ENCODE data around the gene SLC35F1. TPM values are rescaled to one million over a fixed set of nuclear protein-coding genes. Genes with fewer than 3 reads are reported as not detected.

The SLC35F1 gene
- total RNA-seq, 1 donor from 2014 or later: 0.30 TPM

- DNase-seq (no peak), ATAC-seq (no peak)
- no peak for TF ChIP-seq CTCF (IDR thresholded peaks at IDR 0.05)
- no peak overlapping the region for H3K4me3 ChIP-seq
- H3K27me3 ChIP-seq (ENCODE audit: low read depth): no peaks in the 10 kb centered on the region
- no peaks in the 10 kb centered on the region for H3K9me3 ChIP-seq
- intact Hi-C loops (cut with DNase I): no loop called here
- H3K36me3 ChIP-seq: no peaks in the 10 kb centered on the region
- H3K27ac ChIP-seq: no peak overlapping the region
- H3K4me1 ChIP-seq: peaks cover 8% of the 10 kb centered on the region
These were observed 378.7 kb downstream of the SLC35F1 start for GRCh38 chr6:118285791-118286190.

- intact Hi-C loops (cut with DNase I): no loop called here
- H3K4me1 ChIP-seq: peaks cover 8% of the 10 kb centered on the region
These were observed 381.5 kb downstream of the SLC35F1 start for GRCh38 chr6:118288355-118289124.

DNA sequence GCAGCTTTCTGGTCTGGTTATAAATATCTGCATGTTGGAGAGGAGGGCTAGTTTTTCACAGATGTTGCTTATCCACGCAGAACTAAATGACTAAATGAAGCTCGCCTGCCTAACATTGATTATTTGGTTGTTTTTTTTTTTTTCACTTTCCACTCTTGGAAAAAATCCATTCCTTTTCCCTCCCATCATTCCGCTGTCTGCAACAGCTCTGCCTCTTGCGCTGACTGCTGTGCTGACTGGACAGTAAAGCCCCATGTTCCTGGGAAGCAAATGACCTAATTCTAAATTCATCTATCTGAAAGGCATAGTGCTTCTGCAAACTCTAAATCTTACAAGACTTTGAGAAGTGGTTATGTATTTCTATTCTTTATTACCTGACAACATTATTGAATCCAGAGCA lies 385.5 kb downstream of the SLC35F1 start:
- DNase-seq: no peak
- Histone ChIP-seq H3K9me3 (no peaks in the 10 kb centered on the region), H3K27ac (no peak overlapping the region), H3K4me1 (peaks cover 6% of the 10 kb centered on the region), H3K36me3 (no peaks in the 10 kb centered on the region), H3K27me3 (ENCODE audit: low read depth) (no peaks in the 10 kb centered on the region), H3K4me3 (no peak overlapping the region)
- ATAC-seq: no peak
- intact Hi-C loops (cut with DNase I): no loop called here
- TF ChIP-seq CTCF (IDR thresholded peaks at IDR 0.05): no peak

More at GRCh38 chr6:118288355-118289124, 381.5 kb downstream of the SLC35F1 start:
- DNase-seq: no peak
- Histone ChIP-seq H3K27ac (no peak overlapping the region), H3K4me3 (no peak overlapping the region), H3K27me3 (ENCODE audit: low read depth) (no peaks in the 10 kb centered on the region), H3K9me3 (no peaks in the 10 kb centered on the region), H3K36me3 (no peaks in the 10 kb centered on the region)
- TF ChIP-seq CTCF (IDR thresholded peaks at IDR 0.05): no peak
- ATAC-seq: peak in 1 of 2 donors; percentile 58

GRCh38 chr6:118294906-118295305 lies 387.8 kb downstream of the SLC35F1 start:
- DNase-seq (no peak), ATAC-seq (no peak)
- Histone ChIP-seq H3K4me1 (no peaks in the 10 kb centered on the region), H3K36me3 (no peaks in the 10 kb centered on the region), H3K9me3 (no peaks in the 10 kb centered on the region), H3K27me3 (ENCODE audit: low read depth) (no peaks in the 10 kb centered on the region), H3K27ac (no peak overlapping the region), H3K4me3 (no peak overlapping the region)
- intact Hi-C loops (cut with DNase I): no loop called here
- no peak for TF ChIP-seq CTCF (IDR thresholded peaks at IDR 0.05)

DNA sequence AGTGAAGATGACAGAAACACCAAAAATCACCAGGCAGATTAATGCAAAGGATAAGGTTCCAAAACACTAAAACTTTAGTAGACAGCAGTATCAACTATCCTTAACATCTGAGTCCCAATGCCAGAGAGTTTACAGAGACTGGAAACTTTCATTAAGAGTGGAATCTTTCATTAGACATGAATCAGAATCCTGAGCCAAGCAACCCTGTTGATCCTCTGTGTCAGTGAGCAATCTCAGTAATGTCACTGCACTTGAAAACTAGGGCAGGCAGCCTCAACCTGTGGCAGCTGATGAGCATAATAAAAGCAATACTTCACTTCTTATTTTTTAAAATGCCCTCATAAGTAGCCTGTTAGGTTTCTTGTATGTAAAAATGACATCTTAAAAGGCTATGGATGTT lies 388.3 kb downstream of the SLC35F1 start:
- no peaks in the 10 kb centered on the region for H3K36me3 ChIP-seq
- DNase-seq: no peak
- TF ChIP-seq CTCF (IDR thresholded peaks at IDR 0.05): no peak
- no peaks in the 10 kb centered on the region for H3K9me3 ChIP-seq
- H3K4me1 ChIP-seq: no peaks in the 10 kb centered on the region
- no peak for ATAC-seq
- no peak overlapping the region for H3K27ac ChIP-seq
- H3K27me3 ChIP-seq (ENCODE audit: low read depth): no peaks in the 10 kb centered on the region
- no peak overlapping the region for H3K4me3 ChIP-seq
- intact Hi-C loops (cut with DNase I): no loop called here

All from lower lobe of right lung (tissue), 2 donors.